SK-N-MC (cell line): ENCODE measurements around the gene OR14K1.
"Not testable (repeated sequence)": the region's sequence is repeated elsewhere in the genome, so short reads cannot be mapped to it uniquely, and the experiment has no call there.

Experiments
- DNase-seq: peaks from one replicate; pipeline ENCODE4 v3.0.0-alpha.2; 2011; ENCODE audit warnings: low read depth, low spot score
- H3K27ac ChIP-seq: fragments of 200-600 bp; sonication (generic); 2 replicates; pipeline ENCODE4 v1.5.1; 2016; ENCODE audit warnings: mixed run types
- H3K36me3 ChIP-seq: fragments of 200-600 bp; sonication (generic); 2 replicates; pipeline ENCODE4 v1.6.1; 2017; ENCODE audit warnings: antibody characterized with exemption, low read length, mixed read lengths; ENCODE audit not compliant: insufficient read depth
- H3K4me3 ChIP-seq: fragments of 200-600 bp; sonication (generic); 2 replicates; pipeline ENCODE4 v1.5.1; 2016
- H3K9ac ChIP-seq: fragments of 200-600 bp; sonication (generic); 2 replicates; pipeline ENCODE4 v1.8.0; 2017; ENCODE audit warnings: mixed run types, mixed read lengths; ENCODE audit not compliant: insufficient read length
- H3K9me3 ChIP-seq: fragments of 200-600 bp; sonication (generic); 2 replicates; pipeline ENCODE4 v1.6.1; 2017; ENCODE audit warnings: low read depth, mild to moderate bottlenecking, antibody characterized with exemption, low read length, moderate library complexity, mixed read lengths
- EZH2 ChIP-seq: fragments of 200-600 bp; sonication (generic); IDR thresholded peaks from one replicate; pipeline ENCODE4 v1.6.1; 2017; ENCODE audit warnings: antibody characterized with exemption
- FOXP2 ChIP-seq: optimal IDR thresholded peaks from 2 replicates; pipeline ENCODE3; 2011; ENCODE audit warnings: mild to moderate bottlenecking, moderate library complexity; ENCODE audit not compliant: insufficient read depth; ENCODE audit errors: extremely low read length, control extremely low read depth
- POLR2AphosphoS5 ChIP-seq: IDR thresholded peaks from 2 replicates; pipeline ENCODE4 v1.6.1; 2012; ENCODE audit warnings: mild to moderate bottlenecking, low read depth, low read length, borderline replicate concordance

The OR14K1 gene

DNA sequence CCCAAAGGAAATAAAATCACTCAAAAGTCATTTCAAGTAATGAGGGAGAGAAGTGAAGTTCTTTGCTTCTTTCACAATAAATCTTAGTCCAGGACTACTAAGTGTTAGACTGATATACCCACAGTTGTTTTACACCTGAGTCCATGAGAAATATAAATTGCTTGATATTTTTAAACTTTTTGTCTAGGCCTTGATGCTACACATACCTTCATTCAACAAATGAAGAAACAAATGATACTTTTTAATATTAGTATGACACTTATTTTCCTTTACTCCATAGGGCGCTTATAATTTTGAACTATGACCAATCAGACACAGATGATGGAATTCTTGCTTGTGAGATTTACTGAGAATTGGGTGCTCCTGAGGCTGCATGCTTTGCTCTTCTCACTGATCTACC lies at the start of gene OR14K1:
Gene OR14K1 (plus strand): TSS at position 301 of the 400 bp plus-strand sequence. CDS start 0 bp downstream, at position 301.
- no peak for DNase-seq
- Histone ChIP-seq H3K9me3 (no peaks in the 10 kb centered on the region), H3K4me3 (no peak within 1 kb of the TSS), H3K36me3 (no peaks in the 10 kb centered on the region), H3K9ac (no peak within 1 kb of the TSS), H3K27ac (no peak within 1 kb of the TSS)
- TF ChIP-seq EZH2 = no peak
- no peak for TF ChIP-seq FOXP2
- no peak for TF ChIP-seq POLR2AphosphoS5

- Histone ChIP-seq H3K27ac (no peak overlapping the region), H3K36me3 (no peaks in the 10 kb centered on the region), H3K9ac (no peak overlapping the region), H3K4me3 (no peak overlapping the region), H3K9me3 (no peaks in the 10 kb centered on the region)
- TF ChIP-seq POLR2AphosphoS5 (no peak), FOXP2 (no peak), EZH2 (no peak)
- DNase-seq = no peak
Observed at GRCh38 chr1:247701338-247701737, 37.1 kb upstream of the OR14K1 start.

DNA sequence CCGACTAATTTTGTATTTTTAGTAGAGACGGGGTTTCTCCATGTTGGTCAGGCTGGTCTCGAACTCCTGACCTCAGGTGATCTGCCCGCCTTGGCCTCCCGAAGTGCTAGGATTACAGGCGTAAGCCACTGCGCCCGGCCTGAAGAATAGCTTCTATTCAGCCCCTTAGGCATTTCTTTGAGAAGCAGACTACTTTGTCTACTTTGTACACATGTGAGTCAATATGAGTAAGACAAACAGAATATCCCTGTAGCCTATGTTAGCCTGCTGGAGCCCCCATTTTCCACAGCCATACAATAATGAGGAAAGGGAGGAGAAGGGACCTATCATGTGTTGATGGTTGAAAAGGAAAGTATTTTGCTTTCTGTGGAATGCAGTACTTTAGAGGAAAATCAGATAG lies 27.7 kb upstream of the OR14K1 start:
- DNase-seq, H3K9ac ChIP-seq, H3K4me3 ChIP-seq, H3K9me3 ChIP-seq, H3K36me3 ChIP-seq, H3K27ac ChIP-seq: not testable (repeated sequence)

GRCh38 chr1:247713753-247714152 lies 24.7 kb upstream of the OR14K1 start:
- Histone ChIP-seq H3K36me3 (no peaks in the 10 kb centered on the region), H3K9ac (no peak overlapping the region), H3K27ac (no peak overlapping the region), H3K4me3 (no peak overlapping the region), H3K9me3 (no peaks in the 10 kb centered on the region)
- TF ChIP-seq POLR2AphosphoS5 = no peak
- TF ChIP-seq FOXP2 = no peak
- TF ChIP-seq EZH2 = no peak
- no peak for DNase-seq

- no peak within 1 kb of the TSS for H3K9ac ChIP-seq
- H3K9me3 ChIP-seq = no peaks in the 10 kb centered on the region
- TF ChIP-seq POLR2AphosphoS5 (no peak), FOXP2 (no peak), EZH2 (no peak)
- H3K27ac ChIP-seq = no peak within 1 kb of the TSS
- DNase-seq = no peak
- no peaks in the 10 kb centered on the region for H3K36me3 ChIP-seq
- no peak within 1 kb of the TSS for H3K4me3 ChIP-seq
Observed at GRCh38 chr1:247716546-247716945, 21.9 kb upstream of the OR14K1 start, which contains the start of gene OR6F1. Gene OR6F1 (minus strand): TSS chr1:247716646. CDS start chr1:247712755, 3,891 bp downstream.

GRCh38 chr1:247721222-247721621 lies 17.2 kb upstream of the OR14K1 start:
- no peak for DNase-seq
- no peaks in the 10 kb centered on the region for H3K36me3 ChIP-seq
- H3K9me3 ChIP-seq = no peaks in the 10 kb centered on the region
- no peak overlapping the region for H3K27ac ChIP-seq
- TF ChIP-seq POLR2AphosphoS5 (no peak), FOXP2 (no peak), EZH2 (no peak)
- no peak overlapping the region for H3K4me3 ChIP-seq
- H3K9ac ChIP-seq = no peak overlapping the region

DNA sequence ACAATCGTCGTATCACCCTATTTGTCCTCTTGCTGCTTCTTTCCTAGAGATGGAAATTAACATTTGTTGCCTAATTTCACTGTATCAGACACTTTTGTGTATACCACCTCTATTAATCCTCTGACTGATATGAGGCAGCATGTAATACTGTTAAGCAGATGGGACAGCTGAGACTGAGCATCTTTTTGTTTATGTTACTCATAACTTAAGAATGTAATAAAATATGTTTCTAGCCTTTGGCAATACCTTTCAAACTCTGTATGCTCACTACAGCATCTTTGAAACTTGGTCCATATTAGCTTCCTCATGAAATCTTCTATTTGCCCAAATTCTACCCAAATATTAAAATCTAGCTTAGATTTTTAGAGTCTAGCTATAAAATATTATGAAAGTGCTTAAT lies 2.3 kb downstream of the OR14K1 start:
- DNase-seq = no peak
- Histone ChIP-seq H3K36me3 (no peaks in the 10 kb centered on the region), H3K27ac (no peak overlapping the region), H3K9me3 (no peaks in the 10 kb centered on the region), H3K9ac (no peak overlapping the region), H3K4me3 (no peak overlapping the region)
- TF ChIP-seq FOXP2 (no peak), EZH2 (no peak), POLR2AphosphoS5 (no peak)

DNA sequence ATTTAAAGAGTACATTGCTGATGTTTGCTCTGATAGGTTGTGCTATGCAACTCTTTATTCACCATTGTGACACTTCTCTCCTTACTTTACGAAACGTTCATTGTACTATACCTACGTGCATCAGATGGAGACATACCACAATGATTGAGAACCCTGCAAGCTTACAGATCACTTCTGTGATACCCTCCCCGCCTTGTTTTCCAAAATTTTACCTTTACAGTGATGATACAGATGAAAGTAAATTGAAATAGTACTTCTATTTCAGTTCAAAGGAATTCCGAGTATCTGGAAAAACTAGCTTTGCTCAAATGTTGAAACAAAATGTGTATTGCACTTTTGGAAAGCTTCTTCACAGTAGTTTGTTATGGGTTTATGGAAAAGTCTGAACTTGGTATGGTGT lies 3.3 kb downstream of the OR14K1 start:
- no peak overlapping the region for H3K4me3 ChIP-seq
- no peaks in the 10 kb centered on the region for H3K9me3 ChIP-seq
- TF ChIP-seq POLR2AphosphoS5 = no peak
- TF ChIP-seq FOXP2 = no peak
- no peak for DNase-seq
- no peak overlapping the region for H3K9ac ChIP-seq
- no peaks in the 10 kb centered on the region for H3K36me3 ChIP-seq
- no peak overlapping the region for H3K27ac ChIP-seq

- DNase-seq, H3K9ac ChIP-seq, H3K27ac ChIP-seq, H3K9me3 ChIP-seq, H3K36me3 ChIP-seq, H3K4me3 ChIP-seq: not testable (repeated sequence)
Observed at GRCh38 chr1:247742215-247742760, 3.9 kb downstream of the OR14K1 start.
